ENCODE data around the gene ZSCAN10.

DNA sequence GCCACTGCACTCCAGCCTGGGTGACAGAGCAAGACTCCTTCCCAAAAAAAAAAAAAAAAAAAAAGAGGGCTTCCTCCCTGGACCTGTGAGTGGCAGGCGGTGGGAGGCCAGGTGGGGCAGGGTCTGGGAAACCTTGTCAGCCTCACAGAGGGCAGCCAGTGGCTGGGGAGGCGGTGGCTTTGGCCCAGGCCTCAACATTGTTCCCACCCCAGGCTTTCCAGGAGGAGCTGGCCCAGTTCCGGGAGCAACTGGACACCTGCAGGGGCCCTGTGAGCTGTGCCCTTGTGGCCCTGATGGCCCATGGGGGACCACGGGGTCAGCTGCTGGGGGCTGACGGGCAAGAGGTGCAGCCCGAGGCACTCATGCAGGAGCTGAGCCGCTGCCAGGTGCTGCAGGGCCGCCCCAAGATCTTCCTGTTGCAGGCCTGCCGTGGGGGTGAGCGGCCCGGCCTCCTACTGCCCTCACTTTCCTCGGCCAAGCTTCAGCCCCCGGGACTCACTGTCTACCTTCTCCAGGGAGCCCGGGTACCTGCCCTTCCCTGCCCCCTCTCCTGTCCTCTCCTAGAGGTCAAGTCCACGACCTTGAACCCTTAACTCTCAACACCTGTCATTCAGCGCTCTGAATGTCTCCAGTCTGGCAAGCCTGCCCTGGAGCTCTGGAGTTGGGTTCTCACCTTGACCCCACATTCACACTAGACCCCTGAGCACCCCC, 48.1 kb upstream of the ZSCAN10 start:
- TF ChIP-seq, protein P1, sequence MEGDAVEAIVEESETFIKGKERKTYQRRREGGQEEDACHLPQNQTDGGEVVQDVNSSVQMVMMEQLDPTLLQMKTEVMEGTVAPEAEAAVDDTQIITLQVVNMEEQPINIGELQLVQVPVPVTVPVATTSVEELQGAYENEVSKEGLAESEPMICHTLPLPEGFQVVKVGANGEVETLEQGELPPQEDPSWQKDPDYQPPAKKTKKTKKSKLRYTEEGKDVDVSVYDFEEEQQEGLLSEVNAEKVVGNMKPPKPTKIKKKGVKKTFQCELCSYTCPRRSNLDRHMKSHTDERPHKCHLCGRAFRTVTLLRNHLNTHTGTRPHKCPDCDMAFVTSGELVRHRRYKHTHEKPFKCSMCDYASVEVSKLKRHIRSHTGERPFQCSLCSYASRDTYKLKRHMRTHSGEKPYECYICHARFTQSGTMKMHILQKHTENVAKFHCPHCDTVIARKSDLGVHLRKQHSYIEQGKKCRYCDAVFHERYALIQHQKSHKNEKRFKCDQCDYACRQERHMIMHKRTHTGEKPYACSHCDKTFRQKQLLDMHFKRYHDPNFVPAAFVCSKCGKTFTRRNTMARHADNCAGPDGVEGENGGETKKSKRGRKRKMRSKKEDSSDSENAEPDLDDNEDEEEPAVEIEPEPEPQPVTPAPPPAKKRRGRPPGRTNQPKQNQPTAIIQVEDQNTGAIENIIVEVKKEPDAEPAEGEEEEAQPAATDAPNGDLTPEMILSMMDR (CRISPR knock-in tag; IDR thresholded peaks at IDR 0.05): no peak
- TF ChIP-seq ZNF337 (CRISPR knock-in tag; IDR thresholded peaks at IDR 0.05; ENCODE audit: borderline replicate concordance, low read depth): no peak
- TF ChIP-seq ZNF563 (CRISPR knock-in tag; IDR thresholded peaks at IDR 0.05): no peak
- TF ChIP-seq TAF1 (CRISPR knock-in tag; IDR thresholded peaks at IDR 0.05): no peak
- no peak for TF ChIP-seq POLR2AphosphoS2 (IDR thresholded peaks at IDR 0.05; ENCODE audit: low read depth, low read length)
